NK-92 (cell line): ENCODE measurements around the gene OR5B21.

ENCODE experiments used
- DNase-seq: peaks from one replicate; lab custom pipeline; 2025; ENCODE audit not compliant: unreplicated experiment; lab: John Stamatoyannopoulos, UW

Gene OR5B21

GRCh38 chr11:58494101-58494500, 13.8 kb downstream of the OR5B21 start:
- DNase-seq: no peak

GRCh38 chr11:58493676-58494075, 14.2 kb downstream of the OR5B21 start:
- DNase-seq: no peak

DNA sequence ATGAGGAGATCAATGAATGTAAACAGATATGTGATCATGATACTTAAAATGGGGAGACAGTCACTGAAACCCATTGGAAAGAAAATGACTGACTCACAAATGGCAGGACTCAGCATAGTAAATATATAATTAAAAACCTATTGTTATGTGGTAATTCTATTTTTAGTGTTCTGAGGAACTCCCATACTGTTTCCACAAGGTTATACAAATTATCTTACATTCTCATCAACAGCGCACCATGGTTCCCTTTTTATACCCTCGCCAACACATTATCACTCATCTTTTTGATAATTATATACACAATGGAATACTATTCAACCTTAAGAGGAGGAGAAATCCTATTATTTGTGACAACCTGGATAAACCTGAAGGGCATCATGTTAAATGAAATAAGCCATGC, 17.1 kb downstream of the OR5B21 start:
- DNase-seq: no peak

- DNase-seq: no peak
Measured at GRCh38 chr11:58487170-58487569, 20.7 kb downstream of the OR5B21 start.

- DNase-seq: no peak
Measured at GRCh38 chr11:58485961-58486360, 21.9 kb downstream of the OR5B21 start.

DNA sequence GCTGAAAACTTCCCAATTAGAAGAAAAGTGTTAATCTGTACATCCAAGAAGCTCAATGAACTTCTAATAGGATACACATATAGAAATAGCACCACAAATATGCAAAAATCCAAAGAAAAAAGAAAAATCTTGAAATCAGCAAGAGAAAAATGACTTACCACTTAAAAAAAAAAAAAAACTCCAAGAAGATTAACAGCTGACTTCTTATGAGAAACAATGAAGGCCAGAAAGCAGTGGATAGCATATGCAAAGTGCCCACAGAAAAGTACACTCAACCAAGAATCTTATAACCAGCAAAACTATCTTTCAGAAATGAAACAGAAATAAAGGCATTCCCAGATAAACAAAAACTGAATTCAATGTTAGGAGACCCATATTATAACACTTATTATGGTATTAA, 36.0 kb downstream of the OR5B21 start:
- DNase-seq: no peak

DNA sequence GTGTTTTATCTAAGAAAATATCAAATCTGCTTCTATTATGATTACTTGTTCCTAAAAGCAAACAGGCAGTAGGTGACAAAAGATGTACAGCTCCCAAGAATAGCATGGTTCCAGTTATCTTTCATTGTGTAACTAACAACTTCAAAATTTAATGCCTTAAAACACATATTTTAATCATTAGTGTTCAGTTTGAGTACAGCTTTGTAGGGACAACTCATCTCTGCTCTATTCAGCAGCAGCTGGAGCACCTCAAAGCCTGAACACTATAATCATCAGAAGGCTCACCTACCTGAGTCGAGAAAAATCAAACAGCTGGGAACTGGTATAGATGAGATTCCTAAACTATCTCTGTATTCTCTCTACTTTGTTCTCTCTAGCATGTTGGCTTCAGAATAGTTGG, 41.6 kb downstream of the OR5B21 start:
- no peak for DNase-seq

- no peak for DNase-seq
Measured at GRCh38 chr11:58465690-58466089, 42.2 kb downstream of the OR5B21 start.
